Measurements from ENCODE around the gene PRCP.

Gene PRCP

GRCh38 chr11:82790723-82791484 is 109.3 kb downstream of the PRCP start:
- no peak for DNase-seq (ENCODE audit: extremely low read depth in 1 of 2, low read depth in 1 of 2)

GRCh38 chr11:82787981-82788380 is 112.2 kb downstream of the PRCP start:
- no peak for DNase-seq (ENCODE audit: extremely low read depth in 1 of 2, low read depth in 1 of 2)

GRCh38 chr11:82786836-82787235 is 113.4 kb downstream of the PRCP start:
- no peak for DNase-seq (ENCODE audit: extremely low read depth in 1 of 2, low read depth in 1 of 2)

GRCh38 chr11:82786001-82786400 is 114.2 kb downstream of the PRCP start:
- no peak for DNase-seq (ENCODE audit: extremely low read depth in 1 of 2, low read depth in 1 of 2)

GRCh38 chr11:82782825-82783374 is 117.3 kb downstream of the PRCP start:
- DNase-seq (ENCODE audit: extremely low read depth in 1 of 2, low read depth in 1 of 2) = no peak

GRCh38 chr11:82778776-82779175 is 121.5 kb downstream of the PRCP start:
- no peak for DNase-seq (ENCODE audit: extremely low read depth in 1 of 2, low read depth in 1 of 2)

- DNase-seq (ENCODE audit: extremely low read depth in 1 of 2, low read depth in 1 of 2) = no peak
Measured at GRCh38 chr11:82776377-82776776, 123.9 kb downstream of the PRCP start.

GRCh38 chr11:82775736-82776346 is 124.4 kb downstream of the PRCP start:
- no peak for DNase-seq (ENCODE audit: extremely low read depth in 1 of 2, low read depth in 1 of 2)

- no peak for DNase-seq (ENCODE audit: extremely low read depth in 1 of 2, low read depth in 1 of 2)
Measured at GRCh38 chr11:82775218-82775617, 125.0 kb downstream of the PRCP start.

All from activated CD8-positive, alpha-beta memory T cell treated with anti-CD3 and anti-CD28 coated beads for 1 hour (primary cell).